ENCODE measurements around the gene MRS2.

Gene MRS2, protein sequence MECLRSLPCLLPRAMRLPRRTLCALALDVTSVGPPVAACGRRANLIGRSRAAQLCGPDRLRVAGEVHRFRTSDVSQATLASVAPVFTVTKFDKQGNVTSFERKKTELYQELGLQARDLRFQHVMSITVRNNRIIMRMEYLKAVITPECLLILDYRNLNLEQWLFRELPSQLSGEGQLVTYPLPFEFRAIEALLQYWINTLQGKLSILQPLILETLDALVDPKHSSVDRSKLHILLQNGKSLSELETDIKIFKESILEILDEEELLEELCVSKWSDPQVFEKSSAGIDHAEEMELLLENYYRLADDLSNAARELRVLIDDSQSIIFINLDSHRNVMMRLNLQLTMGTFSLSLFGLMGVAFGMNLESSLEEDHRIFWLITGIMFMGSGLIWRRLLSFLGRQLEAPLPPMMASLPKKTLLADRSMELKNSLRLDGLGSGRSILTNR
- long read RNA-seq, transcript MRS2-203 (11 exons, 3,313 nt), result major isoform, 95 of 133 reads
- long read RNA-seq, transcript MRS2-202 (10 exons, 1,740 nt), result minor isoform, 17 of 133 reads
- long read RNA-seq, partial matches to known transcripts, result 3 of 133 reads
- long read RNA-seq, other reads (novel, unspliced or antisense), result 17 of 133 reads

DNA sequence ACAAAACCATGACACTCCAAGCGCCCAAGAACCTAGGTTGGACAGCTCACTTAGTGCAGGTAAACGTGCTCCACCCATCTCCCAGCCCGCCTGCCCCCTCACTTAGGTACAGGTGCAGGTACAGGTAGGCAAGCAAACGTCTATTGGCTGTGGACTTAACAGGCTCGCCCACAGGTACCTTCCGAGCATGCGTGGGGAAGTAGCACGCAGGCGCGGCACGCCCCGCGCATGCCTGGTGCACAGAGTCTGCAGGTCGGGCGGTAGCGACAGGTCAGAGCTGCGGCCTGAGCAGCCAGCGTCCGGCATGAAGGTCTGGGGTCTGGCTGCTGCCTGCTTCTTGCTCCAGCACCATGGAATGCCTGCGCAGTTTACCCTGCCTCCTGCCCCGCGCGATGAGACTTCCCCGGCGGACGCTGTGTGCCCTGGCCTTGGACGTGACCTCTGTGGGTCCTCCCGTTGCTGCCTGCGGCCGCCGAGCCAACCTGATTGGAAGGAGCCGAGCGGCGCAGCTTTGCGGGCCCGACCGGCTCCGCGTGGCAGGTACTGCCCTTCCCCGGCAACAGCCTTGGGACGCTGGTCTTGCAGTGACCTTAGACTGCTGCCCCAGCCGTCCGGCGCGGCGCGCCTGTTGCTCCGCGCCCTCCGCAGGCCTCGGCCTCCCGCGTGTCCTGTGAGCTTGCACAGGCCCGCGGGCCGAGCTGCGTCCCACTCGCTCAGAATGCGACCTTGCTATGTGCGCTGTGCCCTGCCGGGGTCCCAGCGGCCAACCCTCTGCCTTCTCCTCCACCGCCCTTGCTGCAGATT is at the start of gene MRS2:
MRS2 (plus strand) TSS at position 240 of the 804 bp plus-strand sequence; CDS start at position 351, 111 bp downstream.
- peak within 1 kb of the TSS; percentile 84 for H3K27ac ChIP-seq (replicated peaks)
- H3K4me3 ChIP-seq (replicated peaks; ENCODE audit: insufficient read depth, low read length), result peak within 1 kb of the TSS; percentile 81
- no peaks in the 10 kb centered on the region for H3K27me3 ChIP-seq (ENCODE audit: insufficient read depth, poor library complexity, severe bottlenecking)
- TF ChIP-seq GABPA (IDR thresholded peaks at IDR 0.05; ENCODE audit: low read depth) (no peak), POLR2AphosphoS5 (IDR thresholded peaks at IDR 0.05; ENCODE audit: low read depth) (peak; percentile 74; the same call in 1 of the 2 replicates)
- TF ChIP-seq, protein P1, sequence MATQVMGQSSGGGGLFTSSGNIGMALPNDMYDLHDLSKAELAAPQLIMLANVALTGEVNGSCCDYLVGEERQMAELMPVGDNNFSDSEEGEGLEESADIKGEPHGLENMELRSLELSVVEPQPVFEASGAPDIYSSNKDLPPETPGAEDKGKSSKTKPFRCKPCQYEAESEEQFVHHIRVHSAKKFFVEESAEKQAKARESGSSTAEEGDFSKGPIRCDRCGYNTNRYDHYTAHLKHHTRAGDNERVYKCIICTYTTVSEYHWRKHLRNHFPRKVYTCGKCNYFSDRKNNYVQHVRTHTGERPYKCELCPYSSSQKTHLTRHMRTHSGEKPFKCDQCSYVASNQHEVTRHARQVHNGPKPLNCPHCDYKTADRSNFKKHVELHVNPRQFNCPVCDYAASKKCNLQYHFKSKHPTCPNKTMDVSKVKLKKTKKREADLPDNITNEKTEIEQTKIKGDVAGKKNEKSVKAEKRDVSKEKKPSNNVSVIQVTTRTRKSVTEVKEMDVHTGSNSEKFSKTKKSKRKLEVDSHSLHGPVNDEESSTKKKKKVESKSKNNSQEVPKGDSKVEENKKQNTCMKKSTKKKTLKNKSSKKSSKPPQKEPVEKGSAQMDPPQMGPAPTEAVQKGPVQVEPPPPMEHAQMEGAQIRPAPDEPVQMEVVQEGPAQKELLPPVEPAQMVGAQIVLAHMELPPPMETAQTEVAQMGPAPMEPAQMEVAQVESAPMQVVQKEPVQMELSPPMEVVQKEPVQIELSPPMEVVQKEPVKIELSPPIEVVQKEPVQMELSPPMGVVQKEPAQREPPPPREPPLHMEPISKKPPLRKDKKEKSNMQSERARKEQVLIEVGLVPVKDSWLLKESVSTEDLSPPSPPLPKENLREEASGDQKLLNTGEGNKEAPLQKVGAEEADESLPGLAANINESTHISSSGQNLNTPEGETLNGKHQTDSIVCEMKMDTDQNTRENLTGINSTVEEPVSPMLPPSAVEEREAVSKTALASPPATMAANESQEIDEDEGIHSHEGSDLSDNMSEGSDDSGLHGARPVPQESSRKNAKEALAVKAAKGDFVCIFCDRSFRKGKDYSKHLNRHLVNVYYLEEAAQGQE (IDR thresholded peaks at IDR 0.05; ENCODE audit: insufficient replicate concordance, low read depth), result peak; percentile 26
- peak; percentile 55 to 83 for DNase-seq (ENCODE audit: low read depth in 1 of 2, low spot score in 1 of 2)

DNA sequence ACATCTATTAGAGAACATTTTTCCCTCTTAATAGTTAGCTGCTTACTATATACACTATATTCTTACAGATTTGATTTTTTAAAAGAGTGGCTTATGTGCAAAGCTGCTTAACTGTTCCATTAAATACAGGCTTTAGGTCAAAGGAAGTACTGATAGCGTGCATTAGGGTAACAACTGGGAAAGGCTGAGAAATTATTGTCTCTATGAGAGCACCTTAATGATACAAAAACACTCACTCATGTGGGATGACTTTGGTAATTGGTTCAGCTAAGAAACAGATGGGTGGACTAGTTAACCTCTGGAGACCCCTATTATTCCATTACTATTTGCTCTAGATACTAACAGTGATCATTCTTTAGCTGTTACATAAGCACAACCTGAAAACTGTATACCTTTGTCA is 48.9 kb upstream of the MRS2 start:
- TF ChIP-seq GABPA (IDR thresholded peaks at IDR 0.05; ENCODE audit: low read depth), result no peak
- TF ChIP-seq SPI1 (IDR thresholded peaks at IDR 0.05; ENCODE audit: borderline replicate concordance, low read depth), result no peak
- no peak for TF ChIP-seq POLR2AphosphoS5 (IDR thresholded peaks at IDR 0.05; ENCODE audit: low read depth)
- TF ChIP-seq, protein P2, sequence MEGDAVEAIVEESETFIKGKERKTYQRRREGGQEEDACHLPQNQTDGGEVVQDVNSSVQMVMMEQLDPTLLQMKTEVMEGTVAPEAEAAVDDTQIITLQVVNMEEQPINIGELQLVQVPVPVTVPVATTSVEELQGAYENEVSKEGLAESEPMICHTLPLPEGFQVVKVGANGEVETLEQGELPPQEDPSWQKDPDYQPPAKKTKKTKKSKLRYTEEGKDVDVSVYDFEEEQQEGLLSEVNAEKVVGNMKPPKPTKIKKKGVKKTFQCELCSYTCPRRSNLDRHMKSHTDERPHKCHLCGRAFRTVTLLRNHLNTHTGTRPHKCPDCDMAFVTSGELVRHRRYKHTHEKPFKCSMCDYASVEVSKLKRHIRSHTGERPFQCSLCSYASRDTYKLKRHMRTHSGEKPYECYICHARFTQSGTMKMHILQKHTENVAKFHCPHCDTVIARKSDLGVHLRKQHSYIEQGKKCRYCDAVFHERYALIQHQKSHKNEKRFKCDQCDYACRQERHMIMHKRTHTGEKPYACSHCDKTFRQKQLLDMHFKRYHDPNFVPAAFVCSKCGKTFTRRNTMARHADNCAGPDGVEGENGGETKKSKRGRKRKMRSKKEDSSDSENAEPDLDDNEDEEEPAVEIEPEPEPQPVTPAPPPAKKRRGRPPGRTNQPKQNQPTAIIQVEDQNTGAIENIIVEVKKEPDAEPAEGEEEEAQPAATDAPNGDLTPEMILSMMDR (IDR thresholded peaks at IDR 0.05; ENCODE audit: insufficient read depth, low read length), result no peak
- TF ChIP-seq, protein P1 (IDR thresholded peaks at IDR 0.05; ENCODE audit: insufficient replicate concordance, low read depth), result no peak
- peaks cover 5% of the 10 kb centered on the region for H3K27me3 ChIP-seq (ENCODE audit: insufficient read depth, poor library complexity, severe bottlenecking)
- no peak for DNase-seq (ENCODE audit: low read depth in 1 of 2, low spot score in 1 of 2)
- H3K4me3 ChIP-seq (replicated peaks; ENCODE audit: insufficient read depth, low read length), result no peak overlapping the region
- no peak overlapping the region for H3K27ac ChIP-seq (replicated peaks)

DNA sequence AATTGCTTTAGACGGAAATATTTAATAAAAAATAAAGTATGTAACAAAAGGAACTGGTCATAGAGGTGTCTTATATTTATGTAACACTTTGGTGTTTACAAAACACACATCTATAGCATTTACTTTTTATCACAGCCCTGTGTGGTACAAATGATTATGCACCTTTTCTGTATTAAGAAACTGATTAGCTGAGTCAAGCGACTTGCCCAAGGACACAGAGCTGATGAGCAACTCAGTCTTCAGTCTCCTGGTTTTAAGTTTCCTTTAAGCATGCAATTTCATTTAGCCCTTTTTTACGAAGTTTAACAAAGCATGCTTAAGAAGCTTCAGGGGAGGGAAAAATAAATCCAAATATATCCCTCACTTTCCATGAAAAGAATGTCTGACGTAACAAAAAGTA is 47.3 kb upstream of the MRS2 start:
- Histone ChIP-seq H3K27me3 (ENCODE audit: insufficient read depth, poor library complexity, severe bottlenecking) (peaks cover 5% of the 10 kb centered on the region), H3K27ac (replicated peaks) (no peak overlapping the region), H3K4me3 (replicated peaks; ENCODE audit: insufficient read depth, low read length) (no peak overlapping the region)
- TF ChIP-seq, protein P2 (IDR thresholded peaks at IDR 0.05; ENCODE audit: insufficient read depth, low read length), result no peak
- TF ChIP-seq, protein P1 (IDR thresholded peaks at IDR 0.05; ENCODE audit: insufficient replicate concordance, low read depth), result no peak
- TF ChIP-seq POLR2AphosphoS5 (IDR thresholded peaks at IDR 0.05; ENCODE audit: low read depth), result no peak
- no peak for TF ChIP-seq SPI1 (IDR thresholded peaks at IDR 0.05; ENCODE audit: borderline replicate concordance, low read depth)
- TF ChIP-seq GABPA (IDR thresholded peaks at IDR 0.05; ENCODE audit: low read depth), result no peak
- no peak for DNase-seq (ENCODE audit: low read depth in 1 of 2, low spot score in 1 of 2)
